K562 (cell line): ENCODE data around the gene QKI. TPM values are rescaled to one million over a fixed set of nuclear protein-coding genes. Genes with fewer than 3 reads are reported as not detected.

Experiments used
- ATAC-seq: fragments of 200-7000 bp; cut with Tn5 transposase; 3 replicates; pipeline ENCODE4 v1.9.1; 2020; ENCODE audit warnings: moderate library complexity
- BruUV-seq: library from RNA; stranded (reverse); fragments of 400-500 nt; replicated peaks from 2 replicates; lab custom pipeline; 2021; lab: Mats Ljungman, UMichigan
- CTCF ChIA-PET: fragments of 300-600 bp; formaldehyde crosslinking; extraction: SDS; loops from one replicate; lab custom pipeline; 2021; ENCODE audit warnings: low intra/inter-chr PET ratio; lab: Yijun Ruan, JAX
- POLR2A ChIA-PET: fragments of 300-600, 350-650 bp; sonication (Branson Sonifier 250); formaldehyde crosslinking; extraction: SDS; loops from one replicate; lab custom pipeline; 2021; ENCODE audit warnings: antibody characterized with exemption, inconsistent platforms; lab: Yijun Ruan, JAX
- DNase-seq, 4 experiments: peaks; one replicate each; pipeline versions ENCODE4 v3.0.0 to v3.0.0-alpha.2; 2011 to 2018; ENCODE audit warnings: low spot score in 3 of 4, mixed read lengths in 3 of 4; ENCODE audit errors: extremely low read depth in 1 of 4
- FAIRE-seq: peaks from 2 replicates; lab custom pipeline; 2011; peaks lifted over from hg19 to GRCh38; lab: Jason Lieb, UNC
- H2AFZ ChIP-seq: 2 replicates; pipeline ENCODE4 v1.6.0; 2011; ENCODE audit warnings: low read depth, low read length, control low read depth, inconsistent platforms
- H3K27ac ChIP-seq: fragments of 200-600 bp; 3 replicates; pipeline ENCODE4 v1.8.0; 2011; ENCODE audit warnings: low read depth, mild to moderate bottlenecking, control low read depth, inconsistent platforms, low read length, moderate library complexity, mixed read lengths; ENCODE audit errors: extremely low read depth
- H3K27me3 ChIP-seq, 2 experiments: fragments of 300-600 bp in 1 of 2; 2 replicates in 1 of 2; 3 replicates in 1 of 2; pipeline versions ENCODE4 v1.6.0 to v1.8.0; 2011; ENCODE audit warnings: inconsistent platforms in 2 of 2, low read length in 2 of 2, mild to moderate bottlenecking in 1 of 2, mixed read lengths in 1 of 2, moderate library complexity in 1 of 2; ENCODE audit not compliant: control insufficient read depth in 2 of 2, insufficient read depth in 2 of 2
- H3K36me3 ChIP-seq: fragments of 300-600 bp; 3 replicates; pipeline ENCODE4 v1.8.0; 2011; ENCODE audit warnings: mild to moderate bottlenecking, low read length, inconsistent platforms; ENCODE audit not compliant: control insufficient read depth, insufficient read depth
- H3K4me1 ChIP-seq, 2 experiments: fragments of 200-600 bp in 1 of 2; replicated peaks in 1 of 2; 2 replicates in 1 of 2; 3 replicates in 1 of 2; pipeline versions ENCODE4 v1.5.1 to v1.8.0; 2011; ENCODE audit warnings: inconsistent platforms in 2 of 2, low read length in 2 of 2, mild to moderate bottlenecking in 1 of 2, mixed read lengths in 1 of 2, moderate library complexity in 1 of 2; ENCODE audit not compliant: control insufficient read depth in 2 of 2, insufficient read depth in 2 of 2
- H3K4me2 ChIP-seq: 2 replicates; pipeline ENCODE4 v1.6.1; 2011; ENCODE audit warnings: low read length, control low read depth, inconsistent platforms, mixed read lengths; ENCODE audit not compliant: insufficient read depth
- H3K4me3 ChIP-seq: fragments of 200-600 bp; sonication (generic), shearing (Covaris generic); 2 replicates; pipeline ENCODE4 v1.5.1; 2016; ENCODE audit warnings: control low read depth, inconsistent platforms
- H3K79me2 ChIP-seq: fragments of 200-600 bp; 3 replicates; pipeline ENCODE4 v1.8.0; 2011; ENCODE audit warnings: low read length, inconsistent platforms; ENCODE audit not compliant: control insufficient read depth, insufficient read depth
- H3K9ac ChIP-seq, 2 experiments: 2 replicates each; pipeline versions ENCODE4 v1.6.0 to v1.6.1; 2011; ENCODE audit warnings: low read depth in 2 of 2, low read length in 2 of 2, control low read depth in 1 of 2, inconsistent platforms in 1 of 2, mild to moderate bottlenecking in 1 of 2, mixed read lengths in 1 of 2; ENCODE audit not compliant: insufficient read depth in 1 of 2
- H3K9me1 ChIP-seq: one replicate; pipeline ENCODE4 v1.6.0; 2011; ENCODE audit warnings: inconsistent platforms, mild to moderate bottlenecking, low read length, moderate library complexity; ENCODE audit not compliant: control insufficient read depth, insufficient read depth
- H3K9me3 ChIP-seq: replicated peaks from 2 replicates; pipeline ENCODE4 v1.5.1; 2011; ENCODE audit warnings: low read depth, low read length, inconsistent platforms; ENCODE audit not compliant: control insufficient read depth, insufficient read depth
- H4K20me1 ChIP-seq: replicated peaks from 2 replicates; pipeline ENCODE4 v1.6.1; 2011; ENCODE audit warnings: low read length, inconsistent platforms, mixed read lengths; ENCODE audit not compliant: control insufficient read depth, insufficient read depth
- ASH1L ChIP-seq: fragments of 450-650 bp; IDR thresholded peaks from 2 replicates; pipeline ENCODE4 v1.6.1; 2018; ENCODE audit warnings: borderline replicate concordance, mild to moderate bottlenecking, low read depth; ENCODE audit not compliant: partially characterized antibody
- ERF ChIP-seq: fragments of 450-650 bp; formaldehyde crosslinking; IDR thresholded peaks from 2 replicates; pipeline ENCODE4 v1.4.0; 2020; ENCODE audit warnings: mild to moderate bottlenecking, mixed read lengths
- IFI16 ChIP-seq: fragments of 250-450 bp; sonication (Bioruptor Pico); IDR thresholded peaks from 2 replicates; pipeline ENCODE4 v2.1.2; 2022; ENCODE audit warnings: mild to moderate bottlenecking, inconsistent platforms
- MAFK ChIP-seq: IDR thresholded peaks from 2 replicates; pipeline ENCODE4 v1.6.1; 2011; ENCODE audit warnings: low read length, improper control_type of control experiment
- NUFIP1 ChIP-seq: fragments of 450-650 bp; IDR thresholded peaks from 2 replicates; pipeline ENCODE4 v1.6.1; 2018; ENCODE audit not compliant: partially characterized antibody
- PYGO2 ChIP-seq: fragments of 450-650 bp; IDR thresholded peaks from 2 replicates; pipeline ENCODE4 v1.6.1; 2016; ENCODE audit warnings: mild to moderate bottlenecking, missing genetic modification characterization, moderate library complexity, missing compliant biosample characterization
- RAD21 ChIP-seq, 2 experiments: fragments of 250-450 bp in 1 of 2; fragments of 450-650 bp in 1 of 2; sonication (Bioruptor Pico) in 1 of 2; formaldehyde crosslinking in 1 of 2; IDR thresholded peaks in 1 of 2; conservative IDR thresholded peaks in 1 of 2; 2 replicates each; pipeline versions ENCODE4 v1.4.0 to v1.8.0; 2020 to 2022; ENCODE audit warnings: mild to moderate bottlenecking in 2 of 2, moderate library complexity in 1 of 2
- RBM34 ChIP-seq: fragments of 200-400 bp; formaldehyde crosslinking; IDR thresholded peaks from 2 replicates; pipeline ENCODE4 v1.6.1; 2018; ENCODE audit warnings: low read length, borderline replicate concordance; ENCODE audit not compliant: insufficient read depth
- SIN3B ChIP-seq: fragments of 450-650 bp; IDR thresholded peaks from 2 replicates; pipeline ENCODE4 v1.6.1; 2017; ENCODE audit warnings: low read depth, mild to moderate bottlenecking, moderate library complexity
- TCFL5 ChIP-seq: fragments of 250-450 bp; sonication (Bioruptor Pico); conservative IDR thresholded peaks from 2 replicates; pipeline ENCODE4 v1.6.1; 2021; ENCODE audit warnings: mild to moderate bottlenecking, moderate library complexity, matching md5 sums
- ZNF586 ChIP-seq: fragments of 450-650 bp; formaldehyde crosslinking; conservative IDR thresholded peaks from 2 replicates; pipeline ENCODE4 v1.4.0; 2020; ENCODE audit warnings: mild to moderate bottlenecking, moderate library complexity
- WGBS: fragments of 100-300 bp; shearing (Covaris generic); methylation state at CpG from one replicate; pipeline ENCODE4 v1.1.6; 2016; ENCODE audit warnings: low coverage, mixed read lengths; ENCODE audit not compliant: insufficient coverage; ENCODE audit errors: missing lambda C conversion rate; 5-methylcytosine and 5-hydroxymethylcytosine counted together
- in situ Hi-C: fragments of 300-500 bp; cut with MboI; formaldehyde crosslinking; loops from 4 replicates; pipeline ENCODE4 v1.15.0; 2018; ENCODE audit warnings: inconsistent platforms, mixed read lengths
- intact Hi-C: fragments of 100-400 bp; cut with micrococcal nuclease; formaldehyde crosslinking; loops from 2 replicates; pipeline ENCODE4 v1.14.2; 2022
- polyA plus RNA-seq, 8 experiments: library from polyadenylated mRNA; depleted of rRNA in 4 of 8; stranded (reverse) in 5 of 8; unstranded in 3 of 8; fragments of >200 nt; fragmentation: Nextera tagmentation in 2 of 8; fragmentation: Illumina TruSeq in 1 of 8; extraction: Ambion mirVana in 2 of 8; extraction: Trizol in 1 of 8; gene quantifications; 2 replicates each; pipeline versions ENCODE4 v1.2.1 to v1.2.3, GENCODE V29; 2011 to 2014; ENCODE audit warnings: inconsistent platforms in 1 of 8, missing spikeins in 1 of 8
- total RNA-seq, 7 experiments: library from RNA; depleted of rRNA in 6 of 7; stranded (reverse); fragments of >200 nt in 6 of 7; fragmentation: Illumina TruSeq in 2 of 7; extraction: Trizol in 2 of 7; gene quantifications; 2 replicates each; pipeline versions ENCODE4 v1.2.1 to v1.2.3, GENCODE V29; 2011 to 2021; ENCODE audit warnings: low replicate concordance in 1 of 7
- TF ChIP-seq, protein P1 (sequence below), 2 experiments: fragments of 450-650 bp; IDR thresholded peaks; 2 replicates each; pipeline ENCODE4 v1.6.1; 2016

Gene QKI
- total and polyA plus RNA-seq, 9 of the 15 experiments (the other 6 are each of a cell fraction or from before 2014, with no cell fraction given) = 20.4 to 215 (median 123) TPM

DNA sequence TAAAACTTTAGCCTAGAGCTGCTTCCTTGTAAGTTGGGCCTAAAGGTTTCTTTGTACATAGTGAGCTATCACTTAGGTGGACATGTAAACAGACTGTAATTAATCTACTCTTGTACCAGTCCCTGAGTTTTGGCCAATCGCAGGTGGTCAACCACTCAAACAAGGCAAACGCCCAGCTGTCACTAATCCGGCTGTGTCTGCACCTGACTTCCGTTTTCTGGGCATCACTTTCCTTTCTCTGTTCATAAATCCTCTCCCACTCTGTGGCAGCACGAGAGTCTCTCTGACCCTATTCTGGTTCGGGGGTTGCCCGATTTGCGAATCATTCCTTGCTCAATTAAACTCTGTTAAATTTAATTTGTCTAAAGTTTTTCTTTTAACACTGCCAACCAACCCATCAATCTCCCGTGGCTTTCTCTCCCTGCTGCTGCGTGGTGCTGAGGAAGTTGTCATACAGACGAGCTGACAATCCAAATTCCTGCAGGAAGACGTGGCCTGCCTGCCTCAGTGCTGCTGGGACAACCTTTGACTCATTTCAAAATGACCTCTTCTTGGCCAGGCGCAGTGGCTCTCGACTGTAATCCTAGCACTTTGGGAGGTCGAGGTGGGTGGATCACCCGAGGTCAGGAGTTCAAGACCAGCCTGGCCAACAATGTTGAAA, 206.3 kb downstream of the QKI start:
- Histone ChIP-seq H3K9me3 (no peaks in the 10 kb centered on the region), H3K9ac (no peak overlapping the region), H3K36me3 (no peaks in the 10 kb centered on the region), H3K9me1 (no peaks in the 10 kb centered on the region), H3K4me2 (no peak overlapping the region), H3K4me3 (no peak overlapping the region), H3K27me3 (no peaks in the 10 kb centered on the region; a peak in 1 of 5 replicates), H3K79me2 (no peaks in the 10 kb centered on the region), H2AFZ (no peak overlapping the region), H3K27ac (no peak overlapping the region), H4K20me1 (no peaks in the 10 kb centered on the region), H3K4me1 (no peaks in the 10 kb centered on the region)
- no TSS peak for BruUV-seq
- WGBS = 43% methylated on average over 15 of the region's 16 CpGs
- intact Hi-C loops (no loop called here), in situ Hi-C loops (no loop called here)
- TF ChIP-seq MAFK = no peak
- no peak for TF ChIP-seq RBM34
- TF ChIP-seq PYGO2 = no peak
- TF ChIP-seq IFI16 = no peak
- TF ChIP-seq ASH1L = no peak
- no peak for TF ChIP-seq NUFIP1
- TF ChIP-seq, protein P1, sequence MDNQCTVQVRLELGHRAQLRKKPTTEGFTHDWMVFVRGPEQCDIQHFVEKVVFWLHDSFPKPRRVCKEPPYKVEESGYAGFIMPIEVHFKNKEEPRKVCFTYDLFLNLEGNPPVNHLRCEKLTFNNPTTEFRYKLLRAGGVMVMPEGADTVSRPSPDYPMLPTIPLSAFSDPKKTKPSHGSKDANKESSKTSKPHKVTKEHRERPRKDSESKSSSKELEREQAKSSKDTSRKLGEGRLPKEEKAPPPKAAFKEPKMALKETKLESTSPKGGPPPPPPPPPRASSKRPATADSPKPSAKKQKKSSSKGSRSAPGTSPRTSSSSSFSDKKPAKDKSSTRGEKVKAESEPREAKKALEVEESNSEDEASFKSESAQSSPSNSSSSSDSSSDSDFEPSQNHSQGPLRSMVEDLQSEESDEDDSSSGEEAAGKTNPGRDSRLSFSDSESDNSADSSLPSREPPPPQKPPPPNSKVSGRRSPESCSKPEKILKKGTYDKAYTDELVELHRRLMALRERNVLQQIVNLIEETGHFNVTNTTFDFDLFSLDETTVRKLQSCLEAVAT (IDR thresholded peaks at IDR 0.05) = no peak
- no peak for TF ChIP-seq SIN3B
- TF ChIP-seq ERF (CRISPR knock-in tag) = no peak
- no peak for TF ChIP-seq TCFL5 (CRISPR knock-in tag)
- TF ChIP-seq RAD21 (CRISPR knock-in tag; conservative IDR thresholded peaks at IDR 0.05 in 1 of 2, IDR thresholded peaks at IDR 0.05 in 1 of 2) = no peak
- TF ChIP-seq ZNF586 (CRISPR knock-in tag) = no peak
- ATAC-seq (no peak), DNase-seq (no peak), FAIRE-seq (no peak)
- POLR2A ChIA-PET = no interaction called here
- CTCF ChIA-PET = no interaction called here
